Measurements from ENCODE around the gene HACD1.

DNA sequence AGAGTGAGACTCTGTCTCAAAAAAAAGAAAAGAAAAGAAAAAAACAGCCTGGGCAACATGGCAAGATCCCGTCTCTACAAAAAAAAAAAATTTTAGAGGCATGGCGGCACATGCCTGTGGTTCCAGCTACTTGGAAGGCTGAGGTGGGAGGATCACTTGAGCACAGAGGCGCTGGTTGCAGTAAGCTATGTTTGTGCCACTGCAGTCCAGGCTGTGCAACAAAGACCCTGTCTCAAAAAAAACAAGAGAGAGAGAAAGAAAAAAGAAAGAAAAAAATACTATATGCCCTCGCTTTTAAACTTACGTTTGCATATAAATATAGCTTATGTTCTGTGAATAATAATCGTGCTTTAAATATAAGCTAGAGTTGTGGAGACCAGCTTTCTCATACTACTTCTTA is 11.2 kb downstream of the HACD1 start:
- TF ChIP-seq, protein P1, sequence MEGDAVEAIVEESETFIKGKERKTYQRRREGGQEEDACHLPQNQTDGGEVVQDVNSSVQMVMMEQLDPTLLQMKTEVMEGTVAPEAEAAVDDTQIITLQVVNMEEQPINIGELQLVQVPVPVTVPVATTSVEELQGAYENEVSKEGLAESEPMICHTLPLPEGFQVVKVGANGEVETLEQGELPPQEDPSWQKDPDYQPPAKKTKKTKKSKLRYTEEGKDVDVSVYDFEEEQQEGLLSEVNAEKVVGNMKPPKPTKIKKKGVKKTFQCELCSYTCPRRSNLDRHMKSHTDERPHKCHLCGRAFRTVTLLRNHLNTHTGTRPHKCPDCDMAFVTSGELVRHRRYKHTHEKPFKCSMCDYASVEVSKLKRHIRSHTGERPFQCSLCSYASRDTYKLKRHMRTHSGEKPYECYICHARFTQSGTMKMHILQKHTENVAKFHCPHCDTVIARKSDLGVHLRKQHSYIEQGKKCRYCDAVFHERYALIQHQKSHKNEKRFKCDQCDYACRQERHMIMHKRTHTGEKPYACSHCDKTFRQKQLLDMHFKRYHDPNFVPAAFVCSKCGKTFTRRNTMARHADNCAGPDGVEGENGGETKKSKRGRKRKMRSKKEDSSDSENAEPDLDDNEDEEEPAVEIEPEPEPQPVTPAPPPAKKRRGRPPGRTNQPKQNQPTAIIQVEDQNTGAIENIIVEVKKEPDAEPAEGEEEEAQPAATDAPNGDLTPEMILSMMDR (IDR thresholded peaks at IDR 0.05), result no peak
- TF ChIP-seq EZH2 (IDR thresholded peaks at IDR 0.05) (no peak), EZH2phosphoT487 (IDR thresholded peaks at IDR 0.05) (no peak)
